Heart left ventricle (tissue), 16 donors: ENCODE measurements around the gene ZNF835. TPM values are rescaled to one million over a fixed set of nuclear protein-coding genes. Genes with fewer than 3 reads are reported as not detected.

Source experiments
- ATAC-seq, 4 donors: fragments of 200-7000 bp; cut with Tn5 transposase; one replicate each; pipeline ENCODE4 v1.9.1; 2020 to 2022; ENCODE audit warnings: moderate library complexity in 4 of 4, mild to moderate bottlenecking in 3 of 4, moderate number of reproducible peaks in 1 of 4
- DNase-seq, 5 donors: peaks; one replicate each; pipeline ENCODE4 v3.0.0-alpha.2; 2020
- H3K27ac ChIP-seq, 12 donors: fragments of 200-600 bp; sonication (generic) in 4 of 12; one replicate each; pipeline versions ENCODE4 v1.5.0 to v1.8.0; 2016 to 2022; ENCODE audit warnings: mild to moderate bottlenecking in 2 of 12
- H3K27me3 ChIP-seq, 9 donors: fragments of 200-600 bp; sonication (generic) in 2 of 9; one replicate each; pipeline versions ENCODE4 v1.5.1 to v1.8.0; 2016 to 2022; ENCODE audit warnings: mild to moderate bottlenecking in 3 of 9
- H3K36me3 ChIP-seq, 9 donors: fragments of 200-600 bp; sonication (generic) in 2 of 9; one replicate each; pipeline versions ENCODE4 v1.5.0 to v1.8.0; 2018 to 2022; ENCODE audit warnings: mild to moderate bottlenecking in 2 of 9
- H3K4me1 ChIP-seq, 12 donors: fragments of 200-600 bp; sonication (generic) in 4 of 12; one replicate each; pipeline versions ENCODE4 v1.5.0 to v1.8.0; 2016 to 2022; ENCODE audit warnings: mild to moderate bottlenecking in 3 of 12
- H3K4me3 ChIP-seq, 12 donors: fragments of 200-600 bp; sonication (generic) in 4 of 12; one replicate each; pipeline versions ENCODE4 v1.5.0 to v1.8.0; 2017 to 2022; ENCODE audit warnings: mild to moderate bottlenecking in 9 of 12, moderate library complexity in 4 of 12
- H3K9me3 ChIP-seq, 12 donors: fragments of 200-600 bp; sonication (generic) in 4 of 12; one replicate each; pipeline versions ENCODE4 v1.5.0 to v1.8.0; 2016 to 2022; ENCODE audit warnings: mild to moderate bottlenecking in 1 of 12
- POLR2A ChIP-seq, 2 donors: fragments of 450-650 bp; IDR thresholded peaks; one replicate each; pipeline ENCODE4 v1.6.1; 2017; ENCODE audit warnings: antibody characterized with exemption in 2 of 2, mild to moderate bottlenecking in 2 of 2, moderate library complexity in 2 of 2
- WGBS, 4 donors: extraction: QIAGEN DNeasy Blood & Tissue Kit in 2 of 4; methylation state at CpG; one replicate each; pipeline versions ENCODE4 v1.1.5 to v1.1.7; 2013 to 2018; 5-methylcytosine and 5-hydroxymethylcytosine counted together
- intact Hi-C, 10 donors: fragments of 100-400 bp; cut with DNase I; formaldehyde crosslinking; loops; one replicate each; pipeline versions ENCODE4 v1.11.1 to v1.14.2; 2022
- polyA plus RNA-seq, 2 donors: library from polyadenylated mRNA; stranded (reverse); fragments of 200-250 nt; gene quantifications; one replicate each; pipeline ENCODE4 v1.2.3, GENCODE V29; 2013
- total RNA-seq, 9 donors: library from RNA; depleted of rRNA in 2 of 9; stranded (reverse); fragments of >200 nt in 2 of 9; fragmentation: NEBNext Ultra II Directional in 3 of 9; extraction: Animal tissue kit (Norgen Biotek cat#: 25700) in 3 of 9; gene quantifications; one replicate each; pipeline versions ENCODE4 v1.1.0 to v1.2.4, GENCODE V29; 2016 to 2023
- TF ChIP-seq, protein P1 (sequence below), 12 donors: fragments of 200-600 bp; sonication (generic) in 4 of 12; IDR thresholded peaks; one replicate each; pipeline versions ENCODE4 v1.5.0 to v1.8.0; 2018 to 2022; ENCODE audit warnings: antibody characterized with exemption in 12 of 12, mild to moderate bottlenecking in 5 of 12
- donor health status: ischemic (EF 13 %, LVEDD 7.1; RV severe dilation, severe dysfunction).
- donor health status: healthy with polysubstance abuse.
- donor health status: DM: no; HTN: yes; CAD: no.
- donor health status: DM: no; HTN: no; CAD: no.
- donor health status: ischemic (EF 25% LVEDD 6.9; RV normal size, moderate dysfunction).
- donor health status: ischemic (EF 25% LVEDD 5.7; RV mildly dilated, moderate dysfunction).
- donor health status: healthy.
- donor health status: DM: yes; HTN: yes; CAD: no.
- donor health status: ischemic (EF 35%, LVEDD 5.7; RV mildly dilated, moderate dysfunction).
- donor health status: nonischemic (EF 11% LVEDD 7.7; RV severe dilation, severe dysfunction).
- donor health status: DM: yes; HTN: yes; CAD: no.
- donor health status: PGD.
- donor health status: ischemic (EF 29% LVEDD 5.4; RV normal size, mild dysfunction).
- donor health status: nonischemic (EF 23%, LVEDD 6.1; RV moderate dilation, normal function).

The ZNF835 gene
- total and polyA plus RNA-seq, 11 donors, result 1.2 to 16.0 (median 4.7) TPM

DNA sequence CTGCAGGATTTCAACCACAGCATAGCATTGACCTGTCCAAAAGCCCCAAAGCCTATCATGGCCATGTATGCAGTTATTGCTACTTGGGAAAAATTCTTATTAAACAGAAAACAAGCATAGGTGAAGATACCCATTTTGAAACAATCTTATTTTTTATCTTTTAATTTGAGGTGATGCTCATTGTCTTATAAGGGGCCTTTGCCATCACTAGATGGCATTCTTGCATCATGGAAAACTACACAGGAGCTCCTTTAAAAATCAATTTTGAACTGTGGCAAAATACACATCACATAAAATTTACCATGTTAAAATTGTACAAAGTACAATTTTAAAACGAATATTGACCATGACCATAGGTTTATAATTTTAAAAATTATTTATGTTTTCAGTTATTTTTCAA lies 38.9 kb upstream of the ZNF835 start:
- H3K4me1 ChIP-seq, result no peaks in the 10 kb centered on the region
- no peak overlapping the region for H3K27ac ChIP-seq
- ATAC-seq (no peak), DNase-seq (no peak)
- intact Hi-C loops, result no loop called here
- no peak overlapping the region for H3K4me3 ChIP-seq
- 7 to 27% (median 16%) methylated on average over 1 of the region's 1 CpG for WGBS, 4 donors
- H3K36me3 ChIP-seq, result no peaks in the 10 kb centered on the region
- TF ChIP-seq, protein P1, sequence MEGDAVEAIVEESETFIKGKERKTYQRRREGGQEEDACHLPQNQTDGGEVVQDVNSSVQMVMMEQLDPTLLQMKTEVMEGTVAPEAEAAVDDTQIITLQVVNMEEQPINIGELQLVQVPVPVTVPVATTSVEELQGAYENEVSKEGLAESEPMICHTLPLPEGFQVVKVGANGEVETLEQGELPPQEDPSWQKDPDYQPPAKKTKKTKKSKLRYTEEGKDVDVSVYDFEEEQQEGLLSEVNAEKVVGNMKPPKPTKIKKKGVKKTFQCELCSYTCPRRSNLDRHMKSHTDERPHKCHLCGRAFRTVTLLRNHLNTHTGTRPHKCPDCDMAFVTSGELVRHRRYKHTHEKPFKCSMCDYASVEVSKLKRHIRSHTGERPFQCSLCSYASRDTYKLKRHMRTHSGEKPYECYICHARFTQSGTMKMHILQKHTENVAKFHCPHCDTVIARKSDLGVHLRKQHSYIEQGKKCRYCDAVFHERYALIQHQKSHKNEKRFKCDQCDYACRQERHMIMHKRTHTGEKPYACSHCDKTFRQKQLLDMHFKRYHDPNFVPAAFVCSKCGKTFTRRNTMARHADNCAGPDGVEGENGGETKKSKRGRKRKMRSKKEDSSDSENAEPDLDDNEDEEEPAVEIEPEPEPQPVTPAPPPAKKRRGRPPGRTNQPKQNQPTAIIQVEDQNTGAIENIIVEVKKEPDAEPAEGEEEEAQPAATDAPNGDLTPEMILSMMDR (IDR thresholded peaks at IDR 0.05), result no peak
- no peak for TF ChIP-seq POLR2A (IDR thresholded peaks at IDR 0.05)
- peaks cover 0 to 18% (median 0%) of the 10 kb centered on the region in 12 donors for H3K9me3 ChIP-seq
- H3K27me3 ChIP-seq, result no peaks in the 10 kb centered on the region

DNA sequence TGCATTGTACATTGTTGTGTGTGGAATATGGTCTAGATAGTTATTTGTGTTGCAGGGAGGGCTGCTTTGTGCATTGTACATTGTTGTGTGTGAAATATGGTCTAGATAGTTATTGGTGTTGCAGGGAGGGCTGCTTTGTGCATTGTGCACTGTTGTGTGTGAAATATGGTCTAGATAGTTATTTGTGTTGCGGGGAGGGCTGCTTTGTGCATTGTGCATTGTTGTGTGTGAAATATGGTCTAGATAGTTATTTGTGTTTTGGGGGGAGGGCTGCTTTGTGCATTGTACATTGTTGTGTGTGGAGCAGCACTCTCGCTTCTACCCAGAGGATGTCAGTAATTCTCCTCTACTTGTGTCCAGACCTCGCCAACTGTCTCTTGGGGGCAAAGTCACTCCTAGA lies 36.3 kb upstream of the ZNF835 start:
- Histone ChIP-seq H3K4me1 (no peaks in the 10 kb centered on the region), H3K27me3 (no peaks in the 10 kb centered on the region), H3K9me3 (peaks cover 0 to 35% (median 0%) of the 10 kb centered on the region in 12 donors), H3K36me3 (no peaks in the 10 kb centered on the region), H3K4me3 (no peak overlapping the region), H3K27ac (no peak overlapping the region)
- TF ChIP-seq POLR2A (IDR thresholded peaks at IDR 0.05), result no peak
- TF ChIP-seq, protein P1 (IDR thresholded peaks at IDR 0.05), result no peak
- ATAC-seq (no peak), DNase-seq (no peak)
- 57 to 75% (median 67%) methylated on average over 3 of the region's 3 CpGs for WGBS, 4 donors
- intact Hi-C loops, result no loop called here

DNA sequence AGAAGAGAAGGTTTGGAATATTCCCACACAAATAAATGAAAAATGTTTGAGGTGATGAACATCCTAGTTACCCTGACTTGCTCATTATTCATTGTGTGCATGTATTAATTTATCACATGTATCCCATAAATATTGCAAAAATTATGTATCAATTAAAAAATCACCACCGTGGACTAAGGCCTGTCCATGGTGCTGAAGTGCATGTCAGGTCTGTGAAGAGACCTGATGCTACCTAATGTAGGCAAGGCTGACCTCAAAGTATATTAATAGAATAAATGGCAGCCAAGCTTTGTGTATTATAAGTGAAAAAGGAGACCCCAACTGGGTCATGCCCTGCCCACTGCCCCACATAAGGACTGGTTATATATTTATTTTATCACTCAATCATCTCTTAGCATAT lies 34.4 kb upstream of the ZNF835 start:
- Histone ChIP-seq H3K9me3 (peaks cover 0 to 36% (median 0%) of the 10 kb centered on the region in 12 donors), H3K27me3 (no peaks in the 10 kb centered on the region), H3K4me1 (no peaks in the 10 kb centered on the region), H3K27ac (no peak overlapping the region), H3K36me3 (no peaks in the 10 kb centered on the region), H3K4me3 (no peak overlapping the region)
- DNase-seq, result no peak
- WGBS, 4 donors, result 42 to 65% (median 44%) methylated on average over 1 of the region's 1 CpG
- TF ChIP-seq, protein P1 (IDR thresholded peaks at IDR 0.05), result no peak
- TF ChIP-seq POLR2A (IDR thresholded peaks at IDR 0.05), result no peak
- no peak for ATAC-seq
- intact Hi-C loops, result no loop called here

DNA sequence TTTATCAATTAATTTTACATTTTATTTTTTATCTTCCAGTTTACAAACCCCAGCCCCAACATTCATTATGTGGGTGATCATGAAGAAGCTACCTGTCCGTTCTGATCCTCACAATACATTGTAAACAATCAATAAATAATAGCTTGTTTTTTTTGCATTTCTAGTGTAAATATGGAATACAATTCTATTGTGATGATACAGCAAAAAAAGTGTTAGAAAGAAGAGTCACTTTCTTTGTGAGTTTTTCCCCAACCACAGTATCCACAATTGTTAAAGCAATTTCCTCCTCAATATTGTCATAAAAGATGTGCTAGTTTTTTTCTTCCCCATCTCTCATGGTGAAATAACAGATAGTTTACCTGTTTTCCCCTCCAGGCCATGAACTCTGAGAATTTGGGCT lies 30.3 kb upstream of the ZNF835 start:
- Histone ChIP-seq H3K27me3 (no peaks in the 10 kb centered on the region), H3K4me1 (no peaks in the 10 kb centered on the region), H3K9me3 (peaks cover 0 to 43% (median 0%) of the 10 kb centered on the region in 12 donors), H3K4me3 (no peak overlapping the region), H3K36me3 (no peaks in the 10 kb centered on the region), H3K27ac (no peak overlapping the region)
- ATAC-seq (no peak), DNase-seq (no peak)
- no peak for TF ChIP-seq POLR2A (IDR thresholded peaks at IDR 0.05)
- TF ChIP-seq, protein P1 (IDR thresholded peaks at IDR 0.05), result no peak
- 39 to 60% (median 46%) methylated on average over 1 of the region's 1 CpG for WGBS, 4 donors
- intact Hi-C loops, result no loop called here
